Liver (tissue), 9 donors: ENCODE data around the gene TRIM67. TPM values are rescaled to one million over a fixed set of nuclear protein-coding genes. Genes with fewer than 3 reads are reported as not detected.

Experiments used
- DNase-seq: peaks from one replicate; pipeline ENCODE4 v3.0.0-alpha.2; 2017; ENCODE audit warnings: low spot score
- H3K27ac ChIP-seq, 2 donors: one replicate each; pipeline ENCODE4 v1.7.0; 2013; ENCODE audit warnings: inconsistent platforms in 2 of 2, low read length in 2 of 2, control low read depth in 1 of 2, low read depth in 1 of 2, mild to moderate bottlenecking in 1 of 2
- H3K27me3 ChIP-seq, 4 donors: one replicate each; pipeline versions ENCODE4 v1.6.1 to v1.7.0; 2013; ENCODE audit warnings: low read length in 3 of 4, inconsistent platforms in 1 of 4, mild to moderate bottlenecking in 1 of 4, moderate library complexity in 1 of 4; ENCODE audit not compliant: control insufficient read depth in 4 of 4, insufficient read depth in 4 of 4
- H3K36me3 ChIP-seq, 4 donors: one replicate each; pipeline versions ENCODE4 v1.6.1 to v1.7.0; 2013; ENCODE audit warnings: low read length in 3 of 4, mild to moderate bottlenecking in 3 of 4, low read depth in 1 of 4, moderate library complexity in 1 of 4; ENCODE audit not compliant: control insufficient read depth in 4 of 4, insufficient read depth in 3 of 4
- H3K4me1 ChIP-seq, 4 donors: one replicate each; pipeline versions ENCODE4 v1.6.1 to v1.7.0; 2013; ENCODE audit warnings: low read length in 3 of 4, mild to moderate bottlenecking in 3 of 4, moderate library complexity in 1 of 4; ENCODE audit not compliant: control insufficient read depth in 4 of 4, insufficient read depth in 4 of 4
- H3K4me3 ChIP-seq, 3 donors: one replicate each; pipeline versions ENCODE4 v1.6.1 to v1.7.0; 2013; ENCODE audit warnings: low read length in 3 of 3, control low read depth in 1 of 3, low read depth in 1 of 3, mild to moderate bottlenecking in 1 of 3
- H3K9ac ChIP-seq, 2 donors: one replicate each; pipeline ENCODE4 v1.7.0; 2013; ENCODE audit warnings: low read length in 2 of 2, mild to moderate bottlenecking in 2 of 2, moderate library complexity in 2 of 2, control low read depth in 1 of 2, low read depth in 1 of 2
- H3K9me3 ChIP-seq, 4 donors: one replicate each; pipeline versions ENCODE4 v1.6.1 to v1.7.0; 2013; ENCODE audit warnings: low read length in 3 of 4; ENCODE audit not compliant: control insufficient read depth in 4 of 4
- EGR1 ChIP-seq, 2 donors: IDR thresholded peaks; 2 replicates each; pipeline ENCODE4 v1.6.1; 2016 to 2018; ENCODE audit warnings: antibody characterized with exemption in 2 of 2, low read depth in 2 of 2
- FOXA1 ChIP-seq: IDR thresholded peaks from 2 replicates; pipeline ENCODE4 v1.6.1; 2016; ENCODE audit warnings: antibody characterized with exemption
- GABPA ChIP-seq, 2 donors: IDR thresholded peaks in 1 of 2; conservative IDR thresholded peaks in 1 of 2; 2 replicates each; pipeline ENCODE4 v1.6.1; 2016; ENCODE audit warnings: antibody characterized with exemption in 2 of 2, mild to moderate bottlenecking in 1 of 2, moderate library complexity in 1 of 2
- HNF4A ChIP-seq, 2 donors: conservative IDR thresholded peaks; 2 replicates each; pipeline ENCODE4 v1.6.1; 2016; ENCODE audit warnings: antibody characterized with exemption in 2 of 2, mild to moderate bottlenecking in 2 of 2
- HNF4G ChIP-seq: IDR thresholded peaks from 2 replicates; pipeline ENCODE4 v1.6.1; 2016; ENCODE audit warnings: antibody characterized with exemption
- JUND ChIP-seq, 2 donors: IDR thresholded peaks; 2 replicates each; pipeline ENCODE4 v1.6.1; 2016; ENCODE audit warnings: antibody characterized with exemption in 2 of 2
- NR2F2 ChIP-seq: IDR thresholded peaks from 2 replicates; pipeline ENCODE4 v1.6.1; 2016; ENCODE audit warnings: antibody characterized with exemption
- RAD21 ChIP-seq, 2 donors: IDR thresholded peaks; 2 replicates each; pipeline ENCODE4 v1.6.1; 2016; ENCODE audit warnings: antibody characterized with exemption in 2 of 2, mild to moderate bottlenecking in 2 of 2
- RXRA ChIP-seq, 2 donors: IDR thresholded peaks; 2 replicates each; pipeline ENCODE4 v1.6.1; 2017 to 2018; ENCODE audit warnings: antibody characterized with exemption in 2 of 2, mild to moderate bottlenecking in 1 of 2
- SP1 ChIP-seq: IDR thresholded peaks from 2 replicates; pipeline ENCODE4 v1.6.1; 2018; ENCODE audit warnings: antibody characterized with exemption, mild to moderate bottlenecking
- TAF1 ChIP-seq: conservative IDR thresholded peaks from 2 replicates; pipeline ENCODE4 v1.6.1; 2016; ENCODE audit warnings: antibody characterized with exemption, mild to moderate bottlenecking
- YY1 ChIP-seq: IDR thresholded peaks from 2 replicates; pipeline ENCODE4 v1.6.1; 2016; ENCODE audit warnings: antibody characterized with exemption, mild to moderate bottlenecking
- WGBS: extraction: QIAGEN DNeasy Blood & Tissue Kit; methylation state at CpG from one replicate; pipeline ENCODE4 v1.1.7; 2013; 5-methylcytosine and 5-hydroxymethylcytosine counted together
- polyA plus RNA-seq, 2 donors: library from polyadenylated mRNA; stranded (reverse) in 1 of 2; unstranded in 1 of 2; fragments of 200-250 nt in 1 of 2; fragments of >200 nt in 1 of 2; fragmentation: Nextera tagmentation in 1 of 2; extraction: Ambion mirVana in 1 of 2; gene quantifications; one replicate each; pipeline versions ENCODE4 v1.2.1 to v1.2.3, GENCODE V29; 2013 to 2015
- total RNA-seq, 2 donors: library from RNA; depleted of rRNA; stranded (reverse); fragments of >200 nt; gene quantifications; one replicate each; pipeline ENCODE4 v1.2.3, GENCODE V29; 2014
- TF ChIP-seq, protein P1 (sequence below): IDR thresholded peaks from 2 replicates; pipeline ENCODE4 v1.6.1; 2016; ENCODE audit warnings: antibody characterized with exemption
- TF ChIP-seq, protein P2 (sequence below): IDR thresholded peaks from 2 replicates; pipeline ENCODE4 v1.6.1; 2016; ENCODE audit warnings: antibody characterized with exemption, mild to moderate bottlenecking
- TF ChIP-seq, protein P3 (sequence below): IDR thresholded peaks from 2 replicates; pipeline ENCODE4 v1.6.1; 2016; ENCODE audit warnings: antibody characterized with exemption
- TF ChIP-seq, protein P4 (sequence below): IDR thresholded peaks from 2 replicates; pipeline ENCODE4 v1.6.1; 2016; ENCODE audit warnings: antibody characterized with exemption
- TF ChIP-seq, protein P5 (sequence below): fragments of 150-350 bp; IDR thresholded peaks from 2 replicates; pipeline ENCODE4 v1.5.1; 2017; ENCODE audit warnings: improper control_type of control experiment, low read depth, low read length; ENCODE audit not compliant: missing input control
- donor health status: healthy.
- donor health status: healthy.
- donor health status: healthy.
- donor health status: healthy.
- donor health status: healthy.

Gene TRIM67
- total and polyA plus RNA-seq, 4 donors = under 0.01 to 0.05 TPM; not detected in 2

DNA sequence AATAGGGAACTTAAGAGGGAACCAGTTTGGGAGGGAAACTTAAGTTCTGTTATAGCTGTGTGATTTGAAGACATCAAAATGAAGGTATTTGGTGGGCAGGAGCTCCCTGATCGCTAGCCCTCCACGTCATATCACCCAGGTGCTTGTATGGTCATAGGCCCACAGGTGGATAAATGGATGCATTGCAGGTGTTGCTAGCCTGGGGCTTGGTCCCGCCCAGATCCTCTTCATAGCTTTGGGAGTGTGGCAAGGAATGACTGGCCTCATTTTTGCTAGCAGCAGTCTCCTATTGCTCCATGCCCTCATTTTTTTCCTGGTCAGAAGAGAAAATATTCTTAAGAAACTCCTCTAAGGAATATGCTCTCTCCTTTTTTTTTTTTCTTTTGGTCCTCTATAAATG, 90.5 kb downstream of the TRIM67 start:
- WGBS = 95% methylated on average over 3 of the region's 3 CpGs
- Histone ChIP-seq H3K9ac (no peak overlapping the region), H3K4me1 (no peaks in the 10 kb centered on the region), H3K27ac (no peak overlapping the region), H3K27me3 (no peaks in the 10 kb centered on the region), H3K36me3 (peaks cover 10 to 49% (median 39%) of the 10 kb centered on the region in 4 donors), H3K4me3 (no peak overlapping the region), H3K9me3 (peaks cover 4 to 8% (median 5%) of the 10 kb centered on the region in 4 donors)
- TF ChIP-seq YY1 (no peak), SP1 (no peak), JUND (IDR thresholded peaks at IDR 0.05) (no peak), RXRA (IDR thresholded peaks at IDR 0.05) (no peak), RAD21 (IDR thresholded peaks at IDR 0.05) (no peak), EGR1 (IDR thresholded peaks at IDR 0.05; ENCODE audit: low read depth in 2 of 2) (no peak), HNF4G (no peak), TAF1 (no peak), GABPA (IDR thresholded peaks at IDR 0.05 in 1 of 2, conservative IDR thresholded peaks at IDR 0.05 in 1 of 2) (no peak), HNF4A (conservative IDR thresholded peaks at IDR 0.05) (no peak), NR2F2 (no peak)
- TF ChIP-seq, protein P1, sequence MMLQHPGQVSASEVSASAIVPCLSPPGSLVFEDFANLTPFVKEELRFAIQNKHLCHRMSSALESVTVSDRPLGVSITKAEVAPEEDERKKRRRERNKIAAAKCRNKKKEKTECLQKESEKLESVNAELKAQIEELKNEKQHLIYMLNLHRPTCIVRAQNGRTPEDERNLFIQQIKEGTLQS = no peak
- TF ChIP-seq, protein P2, sequence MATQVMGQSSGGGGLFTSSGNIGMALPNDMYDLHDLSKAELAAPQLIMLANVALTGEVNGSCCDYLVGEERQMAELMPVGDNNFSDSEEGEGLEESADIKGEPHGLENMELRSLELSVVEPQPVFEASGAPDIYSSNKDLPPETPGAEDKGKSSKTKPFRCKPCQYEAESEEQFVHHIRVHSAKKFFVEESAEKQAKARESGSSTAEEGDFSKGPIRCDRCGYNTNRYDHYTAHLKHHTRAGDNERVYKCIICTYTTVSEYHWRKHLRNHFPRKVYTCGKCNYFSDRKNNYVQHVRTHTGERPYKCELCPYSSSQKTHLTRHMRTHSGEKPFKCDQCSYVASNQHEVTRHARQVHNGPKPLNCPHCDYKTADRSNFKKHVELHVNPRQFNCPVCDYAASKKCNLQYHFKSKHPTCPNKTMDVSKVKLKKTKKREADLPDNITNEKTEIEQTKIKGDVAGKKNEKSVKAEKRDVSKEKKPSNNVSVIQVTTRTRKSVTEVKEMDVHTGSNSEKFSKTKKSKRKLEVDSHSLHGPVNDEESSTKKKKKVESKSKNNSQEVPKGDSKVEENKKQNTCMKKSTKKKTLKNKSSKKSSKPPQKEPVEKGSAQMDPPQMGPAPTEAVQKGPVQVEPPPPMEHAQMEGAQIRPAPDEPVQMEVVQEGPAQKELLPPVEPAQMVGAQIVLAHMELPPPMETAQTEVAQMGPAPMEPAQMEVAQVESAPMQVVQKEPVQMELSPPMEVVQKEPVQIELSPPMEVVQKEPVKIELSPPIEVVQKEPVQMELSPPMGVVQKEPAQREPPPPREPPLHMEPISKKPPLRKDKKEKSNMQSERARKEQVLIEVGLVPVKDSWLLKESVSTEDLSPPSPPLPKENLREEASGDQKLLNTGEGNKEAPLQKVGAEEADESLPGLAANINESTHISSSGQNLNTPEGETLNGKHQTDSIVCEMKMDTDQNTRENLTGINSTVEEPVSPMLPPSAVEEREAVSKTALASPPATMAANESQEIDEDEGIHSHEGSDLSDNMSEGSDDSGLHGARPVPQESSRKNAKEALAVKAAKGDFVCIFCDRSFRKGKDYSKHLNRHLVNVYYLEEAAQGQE = no peak
- TF ChIP-seq, protein P3, sequence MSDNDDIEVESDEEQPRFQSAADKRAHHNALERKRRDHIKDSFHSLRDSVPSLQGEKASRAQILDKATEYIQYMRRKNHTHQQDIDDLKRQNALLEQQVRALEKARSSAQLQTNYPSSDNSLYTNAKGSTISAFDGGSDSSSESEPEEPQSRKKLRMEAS = no peak
- TF ChIP-seq, protein P4, sequence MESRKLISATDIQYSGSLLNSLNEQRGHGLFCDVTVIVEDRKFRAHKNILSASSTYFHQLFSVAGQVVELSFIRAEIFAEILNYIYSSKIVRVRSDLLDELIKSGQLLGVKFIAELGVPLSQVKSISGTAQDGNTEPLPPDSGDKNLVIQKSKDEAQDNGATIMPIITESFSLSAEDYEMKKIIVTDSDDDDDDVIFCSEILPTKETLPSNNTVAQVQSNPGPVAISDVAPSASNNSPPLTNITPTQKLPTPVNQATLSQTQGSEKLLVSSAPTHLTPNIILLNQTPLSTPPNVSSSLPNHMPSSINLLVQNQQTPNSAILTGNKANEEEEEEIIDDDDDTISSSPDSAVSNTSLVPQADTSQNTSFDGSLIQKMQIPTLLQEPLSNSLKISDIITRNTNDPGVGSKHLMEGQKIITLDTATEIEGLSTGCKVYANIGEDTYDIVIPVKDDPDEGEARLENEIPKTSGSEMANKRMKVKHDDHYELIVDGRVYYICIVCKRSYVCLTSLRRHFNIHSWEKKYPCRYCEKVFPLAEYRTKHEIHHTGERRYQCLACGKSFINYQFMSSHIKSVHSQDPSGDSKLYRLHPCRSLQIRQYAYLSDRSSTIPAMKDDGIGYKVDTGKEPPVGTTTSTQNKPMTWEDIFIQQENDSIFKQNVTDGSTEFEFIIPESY = no peak
- DNase-seq = no peak

DNA sequence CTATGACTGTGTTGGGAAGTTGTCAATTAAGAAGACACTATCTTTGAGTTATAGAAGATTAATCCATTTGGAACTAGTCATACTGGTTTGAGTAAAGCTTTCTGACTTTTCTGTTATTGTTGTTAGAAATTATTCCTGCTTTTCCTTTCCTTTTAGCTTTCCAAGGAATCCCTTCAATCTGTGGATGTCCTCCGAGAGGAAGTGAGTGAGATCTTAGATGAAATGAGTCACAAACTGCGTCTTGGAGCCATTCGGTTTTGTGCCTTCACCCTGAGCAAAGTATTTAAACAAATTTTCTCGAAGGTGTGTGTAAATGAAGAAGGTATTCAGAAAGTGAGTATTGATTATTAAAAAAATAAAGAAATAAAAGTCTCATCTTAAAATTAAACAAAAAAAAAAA, 98.5 kb downstream of the TRIM67 start:
- TF ChIP-seq, protein P5, sequence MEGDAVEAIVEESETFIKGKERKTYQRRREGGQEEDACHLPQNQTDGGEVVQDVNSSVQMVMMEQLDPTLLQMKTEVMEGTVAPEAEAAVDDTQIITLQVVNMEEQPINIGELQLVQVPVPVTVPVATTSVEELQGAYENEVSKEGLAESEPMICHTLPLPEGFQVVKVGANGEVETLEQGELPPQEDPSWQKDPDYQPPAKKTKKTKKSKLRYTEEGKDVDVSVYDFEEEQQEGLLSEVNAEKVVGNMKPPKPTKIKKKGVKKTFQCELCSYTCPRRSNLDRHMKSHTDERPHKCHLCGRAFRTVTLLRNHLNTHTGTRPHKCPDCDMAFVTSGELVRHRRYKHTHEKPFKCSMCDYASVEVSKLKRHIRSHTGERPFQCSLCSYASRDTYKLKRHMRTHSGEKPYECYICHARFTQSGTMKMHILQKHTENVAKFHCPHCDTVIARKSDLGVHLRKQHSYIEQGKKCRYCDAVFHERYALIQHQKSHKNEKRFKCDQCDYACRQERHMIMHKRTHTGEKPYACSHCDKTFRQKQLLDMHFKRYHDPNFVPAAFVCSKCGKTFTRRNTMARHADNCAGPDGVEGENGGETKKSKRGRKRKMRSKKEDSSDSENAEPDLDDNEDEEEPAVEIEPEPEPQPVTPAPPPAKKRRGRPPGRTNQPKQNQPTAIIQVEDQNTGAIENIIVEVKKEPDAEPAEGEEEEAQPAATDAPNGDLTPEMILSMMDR = no peak
- TF ChIP-seq, protein P1 = no peak
- no peak for TF ChIP-seq RXRA (IDR thresholded peaks at IDR 0.05)
- TF ChIP-seq HNF4G = no peak
- TF ChIP-seq FOXA1 = no peak
- H3K27ac ChIP-seq = no peak overlapping the region
- H3K4me3 ChIP-seq = no peak overlapping the region
- no peak overlapping the region for H3K9ac ChIP-seq
- no peaks in the 10 kb centered on the region for H3K4me1 ChIP-seq
- H3K9me3 ChIP-seq = peaks cover 17 to 28% (median 18%) of the 10 kb centered on the region in 4 donors
- 96% methylated on average over 4 of the region's 4 CpGs for WGBS
- no peaks in the 10 kb centered on the region for H3K27me3 ChIP-seq
- DNase-seq = no peak
- peaks cover 12 to 81% (median 68%) of the 10 kb centered on the region in 4 donors for H3K36me3 ChIP-seq
